Measurements from ENCODE around the gene ITGA1.

ITGA1 gene

GRCh38 chr5:52771343-52772039 is 16.2 kb upstream of the ITGA1 start:
- no peak for TF ChIP-seq CTCF (IDR thresholded peaks at IDR 0.05; ENCODE audit: low read length, missing control alignments)
- DNase-seq (ENCODE audit: low read depth), result no peak

DNA sequence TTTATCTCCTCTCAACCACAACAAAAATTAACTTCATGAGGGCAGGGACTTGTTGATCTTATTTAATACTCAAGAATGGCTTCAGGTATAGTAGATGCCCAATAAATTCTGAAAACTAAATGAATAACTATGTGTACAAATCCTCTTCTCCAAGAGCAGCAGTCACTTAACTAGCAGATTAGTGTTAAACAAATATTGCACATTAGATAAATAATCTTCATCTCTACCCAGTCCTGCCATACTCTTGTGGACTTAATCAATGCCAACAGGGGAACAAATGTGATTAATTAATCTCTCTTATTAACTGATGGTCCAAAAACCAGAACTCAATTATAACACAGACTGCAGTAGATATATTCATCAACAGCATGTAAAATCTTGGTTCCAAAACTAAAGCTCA is 15.0 kb upstream of the ITGA1 start:
- no peak for DNase-seq (ENCODE audit: low read depth)
- no peak overlapping the region for H3K4me3 ChIP-seq (replicated peaks; ENCODE audit: low read depth, low read length)
- no peak for TF ChIP-seq CTCF (IDR thresholded peaks at IDR 0.05; ENCODE audit: low read length, missing control alignments)

More at GRCh38 chr5:52771343-52772039, 16.2 kb upstream of the ITGA1 start:
- H3K4me3 ChIP-seq (replicated peaks; ENCODE audit: low read depth, low read length), result no peak overlapping the region

- no peak overlapping the region for H3K4me3 ChIP-seq (replicated peaks; ENCODE audit: low read depth, low read length)
- TF ChIP-seq CTCF (IDR thresholded peaks at IDR 0.05; ENCODE audit: low read length, missing control alignments), result no peak
- no peak for DNase-seq (ENCODE audit: low read depth)
Measured at GRCh38 chr5:52773342-52773741, 14.4 kb upstream of the ITGA1 start.

GRCh38 chr5:52774005-52774410 is 13.7 kb upstream of the ITGA1 start:
- DNase-seq (ENCODE audit: low read depth), result no peak
- no peak overlapping the region for H3K4me3 ChIP-seq (replicated peaks; ENCODE audit: low read depth, low read length)
- TF ChIP-seq CTCF (IDR thresholded peaks at IDR 0.05; ENCODE audit: low read length, missing control alignments), result no peak

DNA sequence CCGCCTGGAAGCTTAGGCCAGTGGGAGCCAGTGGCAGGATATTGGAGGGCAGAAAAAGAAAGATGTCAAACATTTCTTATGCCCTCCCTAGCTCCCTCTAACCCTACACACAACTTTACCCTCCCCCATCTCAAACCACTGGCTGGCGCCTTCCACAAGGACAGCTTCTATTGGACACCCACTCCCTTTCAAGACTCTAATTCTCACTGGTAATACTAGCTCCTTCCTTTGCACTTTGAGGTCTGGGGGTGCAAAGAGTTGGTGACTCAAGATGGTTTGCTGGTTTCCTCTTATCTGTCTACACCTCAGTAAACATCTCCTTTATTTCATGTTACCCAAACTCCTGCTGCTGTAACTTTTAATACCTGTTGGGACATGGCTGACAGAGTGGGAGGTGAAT is 11.6 kb upstream of the ITGA1 start:
- no peak for DNase-seq (ENCODE audit: low read depth)
- TF ChIP-seq CTCF (IDR thresholded peaks at IDR 0.05; ENCODE audit: low read length, missing control alignments), result no peak
- no peak overlapping the region for H3K4me3 ChIP-seq (replicated peaks; ENCODE audit: low read depth, low read length)

- no peak overlapping the region for H3K4me3 ChIP-seq (replicated peaks; ENCODE audit: low read depth, low read length)
- no peak for TF ChIP-seq CTCF (IDR thresholded peaks at IDR 0.05; ENCODE audit: low read length, missing control alignments)
- no peak for DNase-seq (ENCODE audit: low read depth)
Measured at GRCh38 chr5:52777186-52777585, 10.5 kb upstream of the ITGA1 start.

GRCh38 chr5:52778781-52779180 is 8.9 kb upstream of the ITGA1 start:
- TF ChIP-seq CTCF (IDR thresholded peaks at IDR 0.05; ENCODE audit: low read length, missing control alignments), result no peak
- DNase-seq (ENCODE audit: low read depth), result no peak
- H3K4me3 ChIP-seq (replicated peaks; ENCODE audit: low read depth, low read length), result no peak overlapping the region
